Fibroblast of skin of scalp (primary cell): ENCODE measurements around the gene TAX1BP1.

Source experiments
- DNase-seq: peaks from one replicate; pipeline ENCODE4 v3.0.0-alpha.2; 2013

Gene TAX1BP1

DNA sequence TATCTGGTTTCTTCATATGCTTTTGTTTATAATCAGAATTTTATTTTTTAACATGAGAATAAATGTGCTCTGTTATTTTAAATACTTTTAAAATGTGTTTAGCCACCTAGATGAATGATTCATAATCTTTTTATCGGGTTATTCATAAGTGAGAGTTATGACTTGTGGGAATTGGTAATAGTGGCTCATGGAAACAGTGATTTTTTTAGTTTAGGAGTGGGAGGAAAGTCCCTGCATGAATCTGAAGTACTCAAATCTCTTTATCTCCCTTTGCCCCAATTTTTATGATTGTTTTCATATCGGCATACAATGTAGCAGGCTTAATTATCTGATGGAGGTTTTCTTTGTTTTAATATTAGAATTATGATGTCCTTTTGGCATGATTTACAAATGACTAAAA, 42.9 kb downstream of the TAX1BP1 start:
- no peak for DNase-seq

DNA sequence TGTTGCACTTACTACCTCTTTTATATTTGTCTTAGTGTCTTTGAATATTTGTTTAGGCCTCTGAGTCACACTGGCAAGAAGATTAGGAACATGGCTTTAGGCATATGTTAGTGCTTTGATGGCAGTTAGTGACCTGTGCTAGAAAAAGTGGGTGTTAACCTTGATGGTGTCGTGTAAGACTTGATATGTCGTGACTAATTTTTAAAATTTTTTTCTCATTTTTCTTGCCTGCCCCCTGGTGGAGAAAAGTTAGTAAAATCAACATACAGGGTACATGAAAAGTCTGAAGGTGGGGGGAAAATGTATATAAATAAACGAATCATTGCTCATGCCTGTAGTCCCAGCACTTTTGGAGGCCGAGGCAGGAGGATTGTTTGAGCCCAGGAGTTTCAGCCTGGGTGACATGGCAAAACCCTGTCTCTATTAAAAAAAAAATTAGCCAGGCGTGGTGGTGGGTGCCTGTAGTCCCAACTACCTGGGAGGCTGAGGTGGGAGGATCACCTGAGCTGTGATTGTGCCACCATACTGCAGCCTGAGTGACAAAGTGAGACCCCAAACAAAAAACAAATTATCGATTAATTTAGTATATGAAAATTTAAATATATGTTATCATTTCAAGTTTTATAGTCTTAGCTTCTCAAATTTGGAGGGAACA, 44.6 kb downstream of the TAX1BP1 start:
- peak; percentile 64 for DNase-seq

DNA sequence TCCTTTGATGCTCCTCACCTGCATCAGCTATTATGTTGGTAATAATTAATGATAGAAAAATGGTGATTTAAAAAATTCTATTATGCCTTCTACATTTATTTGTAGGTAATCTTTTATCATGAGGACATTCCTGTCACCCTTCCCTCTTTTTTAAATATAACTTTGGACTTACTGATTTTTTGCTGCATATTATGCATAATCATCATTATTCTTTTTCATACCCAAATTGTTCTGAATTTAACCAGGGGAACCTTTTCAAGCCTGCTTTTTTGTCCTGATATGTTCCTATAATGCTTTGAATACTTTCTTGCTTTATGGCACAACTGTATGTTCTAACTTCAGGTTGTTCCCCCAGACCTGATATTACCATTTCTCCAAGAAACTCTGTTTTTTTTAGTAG, 48.5 kb downstream of the TAX1BP1 start:
- no peak for DNase-seq

DNA sequence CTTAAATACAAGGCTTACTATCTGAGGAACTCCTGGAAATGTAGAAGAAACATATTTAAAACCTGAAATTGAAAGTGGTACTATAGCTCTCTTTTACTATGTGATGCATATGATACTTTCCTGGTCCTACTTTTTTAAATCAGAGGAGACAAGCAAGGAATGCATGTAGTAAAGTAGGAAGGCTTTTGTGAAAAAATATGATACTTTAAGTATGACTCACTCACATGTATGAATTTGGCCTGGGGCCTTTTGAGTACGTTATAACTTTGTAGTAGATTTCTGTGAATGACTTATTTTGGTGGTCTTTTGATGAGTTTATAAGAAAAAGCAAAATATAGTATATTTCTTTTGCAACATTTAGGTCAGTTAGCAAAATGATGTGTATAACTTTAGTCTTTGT, 53.8 kb downstream of the TAX1BP1 start:
- DNase-seq, result peak; percentile 39

DNA sequence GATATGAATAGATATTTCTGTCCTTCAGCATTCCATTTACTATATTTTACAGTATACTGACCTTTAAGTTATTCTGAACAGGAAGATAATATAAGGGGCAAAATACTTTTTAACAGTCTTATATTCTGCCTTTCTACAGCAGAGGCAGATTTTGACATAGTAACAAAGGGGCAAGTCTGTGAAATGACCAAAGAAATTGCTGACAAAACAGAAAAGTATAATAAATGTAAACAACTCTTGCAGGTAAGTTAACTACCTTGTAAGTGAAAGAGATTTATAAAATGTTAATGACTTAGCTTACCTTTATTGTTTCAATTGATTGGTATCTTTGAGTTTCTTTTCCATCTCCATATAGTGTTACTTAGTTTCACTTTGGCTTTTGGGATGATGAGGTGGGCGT, 56.0 kb downstream of the TAX1BP1 start:
- no peak for DNase-seq

DNA sequence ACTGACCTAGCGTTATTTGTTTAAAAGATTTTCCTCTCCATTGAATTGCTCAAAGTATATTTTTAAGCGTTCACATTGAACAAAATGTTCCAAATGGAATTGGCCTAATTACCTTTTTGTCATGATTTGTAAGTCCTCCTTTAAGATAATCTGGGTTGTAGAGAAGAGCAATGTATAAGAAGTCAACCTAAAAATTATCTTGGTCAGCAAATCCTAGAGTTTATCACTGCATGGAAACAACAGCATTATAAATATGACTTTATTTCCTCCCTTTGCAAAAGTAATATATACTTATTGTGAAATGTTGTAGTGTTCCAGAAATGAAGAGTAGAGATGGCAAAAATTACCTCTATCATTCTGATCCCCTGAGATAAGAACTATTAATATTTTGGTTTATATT, 59.2 kb downstream of the TAX1BP1 start:
- no peak for DNase-seq

DNA sequence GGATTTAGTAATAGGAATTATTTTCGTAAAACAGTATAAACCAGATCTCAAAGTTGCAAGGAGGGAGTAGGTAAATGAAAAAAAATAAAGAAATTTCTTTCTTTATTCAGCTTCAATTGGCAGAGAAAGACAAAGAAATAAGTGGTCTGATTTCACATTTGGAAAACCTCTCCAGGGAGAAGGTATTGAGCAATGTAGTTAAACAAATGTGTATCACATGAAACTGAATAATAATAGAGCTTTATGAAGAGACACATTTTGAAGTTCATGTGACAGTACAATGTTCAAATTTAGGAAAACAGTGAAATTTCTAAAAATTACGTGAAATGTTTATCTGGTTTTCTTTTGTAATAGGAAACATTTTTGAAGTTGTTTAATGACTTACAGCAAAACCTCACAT, 63.0 kb downstream of the TAX1BP1 start:
- DNase-seq, result peak; percentile 28

DNA sequence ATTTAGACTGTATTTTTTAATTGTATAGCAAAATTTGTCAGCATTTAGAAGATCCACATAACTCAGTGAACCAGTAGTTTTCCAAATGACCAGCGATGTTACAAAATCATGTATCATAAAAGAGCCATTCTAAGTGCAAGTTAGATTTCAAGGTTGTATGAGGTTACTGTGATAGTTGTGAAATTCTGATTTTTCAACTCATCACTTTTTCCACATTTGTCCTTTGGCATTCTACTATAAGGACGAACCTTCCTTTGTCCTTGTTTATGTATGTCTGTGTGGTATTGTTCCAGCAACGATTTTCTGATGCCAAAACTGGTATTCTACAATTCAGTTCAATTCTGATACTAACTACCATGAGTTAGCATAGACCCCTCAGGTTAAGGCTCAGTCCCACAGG, 64.2 kb downstream of the TAX1BP1 start:
- DNase-seq, result no peak

DNA sequence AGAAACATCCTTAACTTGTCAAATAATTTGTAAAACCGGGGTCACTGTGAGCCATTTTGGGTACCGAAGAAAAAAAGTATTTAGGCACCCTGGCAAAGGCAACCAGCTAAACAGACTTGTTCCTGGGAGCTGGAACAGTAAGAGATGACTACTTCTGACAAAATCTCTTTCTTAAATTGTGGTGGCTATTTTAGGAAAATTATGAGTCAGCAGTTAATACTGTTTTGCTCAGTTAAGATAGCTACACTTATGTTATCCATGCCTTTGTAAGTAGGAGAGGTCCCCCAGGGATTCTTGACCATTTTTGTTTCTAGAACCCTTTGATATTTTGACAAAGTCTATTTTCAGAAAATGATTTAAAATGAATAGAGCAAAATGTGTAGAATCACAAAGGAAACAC, 68.7 kb downstream of the TAX1BP1 start:
- DNase-seq, result peak; percentile 79

DNA sequence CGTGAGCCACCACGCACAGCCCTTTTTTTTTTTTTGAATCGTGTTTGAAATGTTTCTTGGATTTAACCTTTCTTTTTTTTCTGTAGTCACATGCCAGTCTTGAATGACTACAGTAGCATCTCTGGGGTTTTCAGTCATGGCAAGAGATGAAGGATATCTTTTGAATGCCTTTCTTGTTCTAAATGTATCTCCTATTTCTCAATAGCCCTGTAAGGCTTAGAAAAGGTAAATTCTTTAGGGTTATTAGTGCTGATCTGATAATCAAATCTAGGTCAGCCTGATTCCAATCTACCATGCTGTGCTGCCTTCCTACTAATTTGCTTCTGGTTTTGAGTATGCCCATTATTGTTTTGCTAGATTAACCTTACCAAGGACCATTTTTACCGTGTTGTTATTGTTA, 70.2 kb downstream of the TAX1BP1 start:
- DNase-seq, result no peak

DNA sequence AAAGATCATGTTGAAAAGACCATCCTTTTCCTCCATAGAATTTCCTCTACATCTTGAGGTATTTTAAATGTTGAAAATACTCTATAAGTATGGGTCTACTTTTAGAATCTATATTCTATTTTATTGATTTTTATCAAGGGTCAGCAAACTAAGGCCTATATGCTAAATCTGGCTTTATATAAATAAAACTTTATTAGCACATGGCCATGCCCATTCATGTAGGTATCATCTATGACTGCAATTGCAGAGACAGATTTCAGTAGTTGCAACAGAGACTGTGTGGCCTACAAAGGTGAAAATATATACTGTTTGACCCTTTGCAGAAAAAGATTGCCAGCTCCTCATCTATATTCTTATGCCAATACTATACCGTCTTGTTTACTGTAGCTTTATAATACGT, 72.7 kb downstream of the TAX1BP1 start:
- DNase-seq, result no peak

DNA sequence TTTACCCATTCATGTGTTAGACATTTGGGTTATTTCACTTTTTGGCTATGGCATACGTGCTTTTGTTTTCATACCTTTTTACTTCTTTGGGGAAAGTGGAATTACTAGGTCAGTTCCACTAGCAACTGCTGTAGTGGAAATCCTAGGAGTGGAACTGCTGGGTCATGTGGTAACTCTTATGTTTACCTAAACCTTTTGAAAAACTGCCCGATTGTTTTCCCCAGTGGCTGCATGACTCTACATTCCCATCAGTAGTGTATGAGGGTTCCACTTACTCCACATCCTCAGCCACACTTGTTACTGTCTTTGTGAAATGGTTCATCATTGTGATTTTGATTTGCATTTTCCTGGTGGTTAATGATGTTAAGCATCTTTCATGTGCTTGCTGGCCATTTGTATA, 82.3 kb downstream of the TAX1BP1 start:
- DNase-seq, result no peak

DNA sequence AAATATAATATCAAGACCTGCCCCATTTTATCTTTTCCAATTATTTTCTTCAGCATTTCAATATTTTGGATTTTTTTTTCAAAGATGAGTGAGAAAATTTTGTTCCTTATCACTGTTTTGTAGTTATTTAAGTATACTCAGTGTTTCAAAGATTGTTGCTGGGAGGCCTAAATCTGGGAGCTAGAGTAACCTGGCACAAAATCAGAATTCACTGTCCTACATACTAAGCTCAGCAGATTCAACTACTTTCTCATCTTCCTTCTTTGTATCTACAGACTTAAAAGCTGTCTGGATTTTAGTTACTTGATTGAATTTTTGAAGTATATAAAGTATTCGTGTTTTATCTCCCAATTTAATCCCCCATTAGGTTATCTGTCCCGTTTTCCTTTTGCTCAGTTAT, 85.9 kb downstream of the TAX1BP1 start:
- no peak for DNase-seq

DNA sequence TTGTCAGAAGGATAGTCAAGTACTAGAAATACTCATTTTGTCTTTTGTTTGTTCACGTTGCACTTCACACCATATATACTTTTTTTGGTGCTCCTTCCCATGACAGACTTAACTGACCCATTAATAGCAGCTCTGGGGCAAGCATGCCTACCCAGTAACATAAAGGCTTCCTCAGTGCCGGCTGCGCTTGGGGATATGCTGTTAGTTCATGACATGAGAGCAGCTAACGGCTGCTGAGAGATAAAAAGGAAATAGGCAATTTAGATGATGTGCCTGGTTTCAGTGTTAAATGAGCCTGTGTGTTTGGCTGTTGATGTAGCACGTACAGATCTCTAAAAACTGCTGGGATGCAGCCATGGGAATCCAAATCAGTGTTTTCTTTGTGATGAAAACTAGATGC, 86.4 kb downstream of the TAX1BP1 start:
- DNase-seq, result no peak

DNA sequence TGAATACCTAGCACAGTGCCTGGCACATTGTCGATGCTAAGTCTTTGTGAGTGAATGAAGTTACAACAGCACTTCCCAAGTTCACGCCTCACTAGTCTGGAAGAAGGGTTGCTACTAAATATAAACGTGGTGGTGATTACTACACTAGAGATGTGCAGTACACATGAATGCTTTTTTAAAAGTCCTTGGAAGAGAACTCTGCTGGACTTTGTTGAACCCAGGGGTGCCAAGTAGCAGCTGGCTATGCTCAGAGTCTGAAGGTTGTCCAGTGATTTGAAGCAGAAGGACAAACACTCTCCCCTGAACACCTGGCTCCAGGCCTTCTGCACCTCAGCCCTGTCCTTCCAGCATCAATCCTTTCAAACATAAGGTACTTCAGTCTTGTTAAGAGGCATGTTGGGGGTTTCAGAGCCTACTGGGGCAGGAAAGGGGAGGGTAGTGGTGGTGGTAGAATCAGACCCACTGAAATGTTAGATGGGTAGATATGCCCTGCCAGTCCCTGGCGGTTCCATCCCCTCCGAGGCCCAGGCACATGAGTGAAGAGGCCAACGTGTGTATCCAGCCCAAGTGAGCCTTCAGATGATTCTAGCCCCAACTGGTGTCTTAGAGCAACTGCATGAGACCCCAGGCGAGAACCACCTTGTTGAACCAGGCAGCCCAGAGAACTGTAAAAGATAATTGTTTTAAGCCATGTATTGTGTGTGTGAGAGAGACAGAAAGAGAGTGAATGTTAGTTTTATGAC, 94.4 kb downstream of the TAX1BP1 start:
- no peak for DNase-seq

DNA sequence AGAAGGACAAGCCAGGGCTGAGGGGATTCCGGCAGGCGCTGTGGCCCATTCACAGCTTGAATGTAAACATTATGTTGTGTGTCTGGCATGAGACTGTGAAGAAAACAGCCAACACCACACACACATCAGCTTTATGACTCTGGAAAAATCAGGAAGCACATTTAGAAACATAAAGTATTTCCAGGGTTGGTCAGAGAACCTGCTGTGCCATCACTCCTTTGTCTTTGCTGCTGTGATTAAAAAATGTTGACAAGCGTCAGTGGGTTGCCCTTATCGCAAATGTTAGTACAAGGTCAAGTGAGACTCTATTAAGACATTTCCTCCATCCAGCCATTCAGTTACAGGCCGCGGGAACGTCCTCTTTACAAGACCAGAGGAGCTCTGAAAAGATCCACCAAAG, 95.4 kb downstream of the TAX1BP1 start:
- DNase-seq, result no peak

DNA sequence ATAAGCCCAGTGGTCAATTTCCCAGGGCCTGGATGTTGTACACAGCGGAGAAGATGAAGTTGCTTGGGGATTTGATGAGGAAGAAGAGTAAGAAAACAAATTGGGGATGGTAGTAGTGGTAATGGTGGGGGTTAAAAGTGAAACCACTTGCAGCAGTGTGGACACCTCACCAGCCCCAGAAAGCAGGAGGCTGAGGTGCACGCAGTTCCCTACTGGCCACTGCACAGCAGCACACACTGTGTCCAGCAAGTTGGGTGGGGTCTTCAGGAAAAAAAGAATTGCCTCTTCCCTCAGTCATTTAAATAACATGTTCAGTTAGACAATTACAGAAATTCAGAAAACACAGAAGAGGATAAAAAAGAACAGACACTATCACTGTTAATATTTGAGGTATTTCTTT, 96.6 kb downstream of the TAX1BP1 start:
- no peak for DNase-seq

DNA sequence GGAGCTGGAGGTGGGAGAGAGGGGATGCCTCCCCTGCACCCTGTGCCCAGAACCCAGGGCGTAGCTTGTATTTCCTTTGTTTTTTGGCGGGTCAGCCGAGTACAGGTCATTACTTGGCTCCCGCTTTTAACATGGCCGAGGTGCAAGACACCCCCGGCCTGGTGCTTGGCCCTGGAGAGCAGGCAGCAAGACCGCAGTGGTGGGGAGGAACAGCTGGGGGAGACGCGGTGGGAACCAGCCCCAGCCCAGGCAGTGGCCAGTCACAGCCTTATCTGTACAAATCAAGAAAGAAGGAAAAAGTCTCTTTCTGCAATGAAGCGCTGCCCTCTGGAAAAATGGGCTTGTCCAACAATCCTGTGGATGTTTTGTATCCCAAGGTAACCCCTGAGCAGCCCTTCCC, 99.1 kb downstream of the TAX1BP1 start:
- no peak for DNase-seq

DNA sequence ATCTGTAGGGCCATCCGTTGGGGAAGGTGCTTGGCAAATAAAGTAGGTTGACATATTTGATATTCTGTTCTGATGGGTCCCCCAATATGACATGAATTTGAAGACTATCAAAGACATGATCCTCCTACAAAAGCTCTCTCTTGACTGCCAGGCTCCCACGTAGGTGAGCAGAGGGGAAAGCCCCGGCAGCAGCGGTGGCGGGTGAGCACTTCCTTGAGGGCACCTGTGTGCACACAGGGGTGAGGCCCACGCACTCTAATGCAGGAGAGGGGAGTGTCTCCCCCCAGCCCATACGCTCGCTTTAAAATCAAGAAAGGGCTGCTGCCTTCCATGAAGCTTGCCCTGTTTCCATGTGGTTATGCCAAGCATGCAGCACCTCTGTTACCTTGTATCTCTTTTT, 100.4 kb downstream of the TAX1BP1 start:
- no peak for DNase-seq

DNA sequence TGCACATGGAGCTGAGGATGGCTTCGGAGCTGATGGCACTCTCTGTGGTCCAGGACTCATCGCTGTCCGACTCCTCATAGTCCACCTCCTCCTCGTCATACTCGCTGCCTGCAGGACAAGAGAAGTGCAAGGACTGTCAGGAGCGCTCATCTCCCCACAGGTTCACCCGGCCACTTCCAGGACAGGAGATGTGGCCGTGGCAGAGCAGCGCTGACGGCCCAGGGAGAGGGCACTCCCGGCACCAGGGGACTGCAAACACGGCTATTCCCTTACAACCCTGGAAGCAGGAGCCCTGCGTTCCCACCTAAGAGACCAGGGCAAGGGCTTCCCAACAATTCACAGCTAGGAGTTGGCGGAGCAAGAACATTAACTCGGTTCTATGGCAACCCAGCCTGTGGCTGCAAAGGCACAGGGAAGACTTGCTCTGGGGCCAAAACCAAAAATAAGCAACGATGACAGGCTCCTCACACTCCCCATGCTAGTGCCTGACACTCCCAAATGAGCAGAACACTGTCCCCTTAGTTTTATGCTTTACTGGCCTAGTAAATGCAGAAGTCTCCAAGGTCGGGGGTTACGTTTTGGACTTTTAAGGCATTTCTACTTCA, 100.9 kb downstream of the TAX1BP1 start:
- no peak for DNase-seq

DNA sequence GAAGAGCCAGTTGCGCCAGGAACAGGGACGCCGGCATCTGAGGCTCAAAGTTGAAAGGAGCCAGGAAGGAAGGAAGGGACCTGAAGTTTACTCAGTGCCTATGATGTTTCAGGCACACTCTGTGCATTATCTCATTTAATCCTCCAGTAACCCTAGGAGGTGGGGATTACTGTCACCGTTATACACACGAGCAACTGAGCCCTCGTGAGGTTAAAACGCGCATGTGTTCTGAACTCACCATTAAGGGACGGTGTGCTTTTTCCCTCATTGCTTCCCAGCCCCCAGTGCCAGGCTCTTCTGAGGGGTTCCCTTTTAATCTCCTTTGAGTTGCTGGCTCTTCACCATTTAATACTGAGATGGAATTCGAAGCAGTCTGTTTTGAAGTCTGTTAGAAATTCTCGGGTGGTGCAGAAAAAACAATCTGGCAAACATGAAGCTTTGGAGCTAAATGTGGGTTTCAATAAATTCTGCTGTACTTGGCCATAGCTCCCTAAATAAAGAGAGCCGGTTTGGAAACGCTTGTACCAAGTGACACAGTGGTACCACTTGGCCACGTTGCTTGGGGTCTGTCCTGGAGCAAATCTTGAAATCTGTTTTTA, 102.2 kb downstream of the TAX1BP1 start:
- no peak for DNase-seq

DNA sequence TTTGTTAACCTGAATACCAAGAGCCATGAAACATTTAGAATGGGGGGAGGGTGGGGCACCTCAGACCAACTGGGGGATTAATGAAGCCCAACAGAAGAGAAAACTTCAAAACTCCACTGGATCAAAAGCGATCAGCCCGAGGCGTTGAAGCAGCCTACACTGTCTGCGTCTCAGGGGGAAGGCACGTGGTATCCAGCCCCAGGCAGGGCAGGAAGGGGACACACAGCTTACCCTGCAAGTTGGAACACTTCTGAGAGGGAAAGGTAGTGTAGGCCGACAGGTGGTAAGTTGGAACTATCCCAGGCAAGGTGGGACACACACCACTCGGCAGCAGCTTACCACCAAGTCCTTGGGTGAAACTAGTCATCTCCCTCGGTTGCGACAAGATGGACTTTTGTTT, 102.9 kb downstream of the TAX1BP1 start:
- peak; percentile 8 for DNase-seq

DNA sequence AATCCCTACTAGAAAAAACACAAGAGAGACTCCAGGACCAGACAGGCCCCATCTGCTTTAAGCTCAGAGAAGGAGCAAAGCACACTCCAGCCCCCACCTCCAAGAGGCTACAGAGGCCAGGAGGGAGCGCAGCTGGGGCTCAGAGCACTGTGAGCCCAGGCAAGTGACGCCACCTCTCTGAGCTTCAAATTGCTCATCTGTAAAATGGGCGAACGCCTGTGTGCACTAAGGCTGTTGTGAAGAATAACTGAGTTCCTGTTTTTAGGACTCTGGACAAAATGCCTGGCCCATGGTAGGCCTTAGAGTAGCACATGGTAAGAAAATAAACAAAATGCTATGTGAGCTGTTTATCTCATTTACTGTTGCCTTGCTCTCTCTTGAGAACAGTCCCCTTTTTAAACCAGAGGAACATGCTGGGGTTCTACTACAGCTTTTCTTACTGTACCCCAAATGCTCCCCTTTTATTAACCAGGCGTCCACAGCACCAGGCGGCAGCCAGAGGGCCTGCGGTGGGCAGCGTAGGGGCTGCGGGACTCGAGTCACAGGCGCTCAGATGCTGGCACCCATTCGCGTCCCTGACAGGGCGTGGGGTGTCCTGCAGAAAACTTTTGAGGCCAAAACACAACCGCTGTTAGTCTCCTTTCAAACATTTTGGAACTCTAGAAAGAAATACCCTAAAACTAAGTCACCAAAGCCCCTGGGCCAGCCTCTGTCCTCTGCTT, 103.8 kb downstream of the TAX1BP1 start:
- DNase-seq, result no peak
